Fibroblast of villous mesenchyme (primary cell): ENCODE data around the gene ANKFY1. TPM values are rescaled to one million over a fixed set of nuclear protein-coding genes. Genes with fewer than 3 reads are reported as not detected.

Experiments
- DNase-seq: peaks from one replicate; pipeline ENCODE4 v3.0.0-alpha.2; 2010; ENCODE audit warnings: low read depth
- H3K4me3 ChIP-seq: 2 replicates; pipeline ENCODE4 v1.5.1; 2011; ENCODE audit warnings: low read depth, mild to moderate bottlenecking, low read length
- CTCF ChIP-seq: IDR thresholded peaks from 2 replicates; pipeline ENCODE4 v1.5.1; 2012; ENCODE audit warnings: low read depth, mild to moderate bottlenecking, low read length; ENCODE audit not compliant: insufficient read depth
- total RNA-seq: library from RNA; depleted of rRNA; stranded (reverse); fragments of >200 nt; gene quantifications from 2 replicates; pipeline ENCODE4 v1.2.3, GENCODE V29; 2012

The ANKFY1 gene
- total RNA-seq, 1 donor = 58.7 TPM

DNA sequence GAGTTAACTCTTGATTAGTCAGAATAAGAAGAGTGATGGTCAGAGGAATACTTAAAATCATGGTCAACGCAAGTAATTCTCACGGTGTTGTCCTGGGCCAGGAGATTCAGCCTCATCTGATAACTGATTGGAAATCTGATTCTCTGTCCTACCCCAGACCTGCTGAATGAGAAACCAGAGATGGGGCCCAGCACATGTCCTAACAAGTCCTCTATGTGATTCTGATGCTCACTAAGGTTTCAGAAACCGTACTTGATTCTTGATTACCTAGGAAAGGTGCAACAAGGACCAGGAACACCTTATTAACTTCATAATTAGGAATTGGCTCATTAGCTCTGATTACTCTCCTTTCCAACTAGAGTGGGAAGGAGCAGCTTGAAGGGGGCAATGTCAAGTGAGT lies 44.5 kb downstream of the ANKFY1 start:
- no peak overlapping the region for H3K4me3 ChIP-seq
- no peak for TF ChIP-seq CTCF
- no peak for DNase-seq

GRCh38 chr17:4215882-4216570 lies 47.8 kb downstream of the ANKFY1 start:
- no peak for DNase-seq
- TF ChIP-seq CTCF = no peak
- H3K4me3 ChIP-seq = no peak overlapping the region

DNA sequence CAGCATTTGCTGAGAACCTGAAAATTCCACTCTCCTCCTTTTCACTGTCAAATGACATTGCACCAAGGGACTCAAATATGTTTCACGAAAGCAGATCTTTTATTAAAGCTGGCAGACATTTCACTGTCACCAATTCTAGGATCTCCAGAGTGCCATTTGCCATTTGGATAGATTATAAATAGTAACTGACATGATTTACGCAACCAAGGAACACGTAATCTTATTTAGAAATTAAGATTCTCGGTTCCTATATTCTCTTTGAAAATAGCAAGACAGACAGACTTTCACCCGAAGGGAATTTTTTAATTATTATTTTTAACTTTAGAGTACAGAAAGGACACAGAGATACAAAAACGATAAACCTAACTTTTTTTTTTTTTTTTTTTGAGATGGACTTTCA lies 49.6 kb downstream of the ANKFY1 start:
- DNase-seq = no peak
- TF ChIP-seq CTCF = no peak
- no peak overlapping the region for H3K4me3 ChIP-seq

- no peak for DNase-seq
- H3K4me3 ChIP-seq = no peak overlapping the region
- no peak for TF ChIP-seq CTCF
These were observed 54.2 kb downstream of the ANKFY1 start for GRCh38 chr17:4209611-4210010.

GRCh38 chr17:4208238-4208637 lies 55.5 kb downstream of the ANKFY1 start:
- TF ChIP-seq CTCF = no peak
- no peak overlapping the region for H3K4me3 ChIP-seq
- no peak for DNase-seq

GRCh38 chr17:4206962-4207361 lies 56.8 kb downstream of the ANKFY1 start:
- no peak for DNase-seq
- no peak overlapping the region for H3K4me3 ChIP-seq
- no peak for TF ChIP-seq CTCF

GRCh38 chr17:4205917-4206316 lies 57.9 kb downstream of the ANKFY1 start:
- H3K4me3 ChIP-seq = no peak overlapping the region
- no peak for TF ChIP-seq CTCF
- DNase-seq = no peak
